ENCODE measurements around the gene C16orf86. TPM values are rescaled to one million over a fixed set of nuclear protein-coding genes. Genes with fewer than 3 reads are reported as not detected.

Gene C16orf86
- polyA plus RNA-seq, 2 of the 4 experiments (the other 2 are of a cell fraction) = 0.06 TPM; not detected in 1

GRCh38 chr16:67660564-67661028 is 6.0 kb upstream of the C16orf86 start, which contains the start of gene PARD6A (continued):
- no peak for TF ChIP-seq REST (IDR thresholded peaks at IDR 0.05)
- TF ChIP-seq ELK1 (IDR thresholded peaks at IDR 0.05; ENCODE audit: low read depth, low read length) = no peak
- TF ChIP-seq NPAS2 (CRISPR knock-in tag; IDR thresholded peaks at IDR 0.05; ENCODE audit: borderline replicate concordance) = no peak
- TF ChIP-seq RARB (CRISPR knock-in tag; IDR thresholded peaks at IDR 0.05) = no peak
- TF ChIP-seq HMGXB4 (CRISPR knock-in tag; IDR thresholded peaks at IDR 0.05; ENCODE audit: borderline replicate concordance) = no peak
- TF ChIP-seq HOXB13 (CRISPR knock-in tag; IDR thresholded peaks at IDR 0.05; ENCODE audit: low read depth) = no peak
- no peak for TF ChIP-seq HEYL (CRISPR knock-in tag; IDR thresholded peaks at IDR 0.05)
- TF ChIP-seq ZFP36 (IDR thresholded peaks at IDR 0.05; ENCODE audit: borderline replicate concordance, partially characterized antibody) = no peak
- TF ChIP-seq RCOR1 (IDR thresholded peaks at IDR 0.05; ENCODE audit: low read depth, low read length) = no peak
- TF ChIP-seq SREBF2 (IDR thresholded peaks at IDR 0.05) = no peak
- TF ChIP-seq FOSL2 (IDR thresholded peaks at IDR 0.05) = no peak
- peak; percentile 61 for TF ChIP-seq FOSL2 (CRISPR knock-in tag; IDR thresholded peaks at IDR 0.05)
- no peak for TF ChIP-seq RNF2 (IDR thresholded peaks at IDR 0.05; ENCODE audit: borderline replicate concordance, low read depth)
- peak; percentile 61 to 91; a peak in 3 of 4 replicates for TF ChIP-seq CEBPB (IDR thresholded peaks at IDR 0.05)
- no peak for TF ChIP-seq GATA3 (IDR thresholded peaks at IDR 0.05; ENCODE audit: borderline replicate concordance)
- TF ChIP-seq RFX5 (IDR thresholded peaks at IDR 0.05) = no peak
- no peak for TF ChIP-seq PBX3 (IDR thresholded peaks at IDR 0.05)
- 0 out of 2 replicates have a peak, but pooled peaks have one; percentile 4 for TF ChIP-seq ZC3H11A (IDR thresholded peaks at IDR 0.05)
- TF ChIP-seq E2F6 (IDR thresholded peaks at IDR 0.05; ENCODE audit: borderline replicate concordance, low read depth) = no peak
- TF ChIP-seq HOXA7 (CRISPR knock-in tag; IDR thresholded peaks at IDR 0.05) = no peak
- 0 out of 2 replicates have a peak, but pooled peaks have one; percentile 22 for TF ChIP-seq MAX (IDR thresholded peaks at IDR 0.05)
- no peak for TF ChIP-seq RAD21 (conservative IDR thresholded peaks at IDR 0.05 in 1 of 2, IDR thresholded peaks at IDR 0.05 in 1 of 2)
- no peak for TF ChIP-seq CTCF (IDR thresholded peaks at IDR 0.05)
- no peak for TF ChIP-seq EHMT2 (IDR thresholded peaks at IDR 0.05; ENCODE audit: low read depth)
- no peak for TF ChIP-seq ZSCAN20 (CRISPR knock-in tag; IDR thresholded peaks at IDR 0.05)
- TF ChIP-seq BHLHE40 (IDR thresholded peaks at IDR 0.05; ENCODE audit: low read depth, low read length) = no peak
- TF ChIP-seq JUN (IDR thresholded peaks at IDR 0.05) = 0 out of 5 replicates have a peak, but pooled peaks of 1 of the 2 experiments have one; percentile 49
- TF ChIP-seq TFCP2L1 (CRISPR knock-in tag; IDR thresholded peaks at IDR 0.05) = peak; percentile 39; the same call in 1 of the 2 replicates
- no peak for TF ChIP-seq JUNB (IDR thresholded peaks at IDR 0.05)
- TF ChIP-seq EP300 (IDR thresholded peaks at IDR 0.05) = no peak
- no peak for TF ChIP-seq POLR2A (IDR thresholded peaks at IDR 0.05; ENCODE audit: low read length)
- no peak for TF ChIP-seq MAZ (IDR thresholded peaks at IDR 0.05; ENCODE audit: borderline replicate concordance, low read depth, low read length)
- TF ChIP-seq EHF (CRISPR knock-in tag; IDR thresholded peaks at IDR 0.05) = no peak
- TF ChIP-seq CHD2 (IDR thresholded peaks at IDR 0.05; ENCODE audit: low read length, partially characterized antibody) = no peak
- no peak for TF ChIP-seq TP53 (CRISPR knock-in tag; IDR thresholded peaks at IDR 0.05)

Measured in A549 (cell line).